H1 (cell line): ENCODE measurements around the gene ERV3-1.
"Not testable (repeated sequence)": the region's sequence is repeated elsewhere in the genome, so short reads cannot be mapped to it uniquely, and the experiment has no call there.

Source experiments
- ASH2L ChIP-seq: fragments of 200-600, 300-600 bp; sonication (generic); IDR thresholded peaks from one replicate; pipeline ENCODE4 v1.7.1; 2017; ENCODE audit warnings: low read length
- ATF3 ChIP-seq: IDR thresholded peaks from 2 replicates; pipeline ENCODE4 v1.6.1; 2011; ENCODE audit warnings: low read depth, mild to moderate bottlenecking, low read length; ENCODE audit not compliant: insufficient read depth
- BRCA1 ChIP-seq: IDR thresholded peaks from 2 replicates; pipeline ENCODE4 v1.6.1; 2012; ENCODE audit warnings: low read depth, low read length, improper control_type of control experiment
- CTCF ChIP-seq, 3 experiments: IDR thresholded peaks; 1 replicate in 2 of 3; 2 replicates in 1 of 3; pipeline versions ENCODE4 v1.5.1 to v1.6.1; 2011; ENCODE audit warnings: low read length in 3 of 3, mild to moderate bottlenecking in 3 of 3, inconsistent platforms in 2 of 3, low read depth in 1 of 3, moderate library complexity in 1 of 3; ENCODE audit not compliant: insufficient read depth in 1 of 3; ENCODE audit errors: control extremely low read depth in 1 of 3
- EP300 ChIP-seq, 2 experiments: IDR thresholded peaks; 1 replicate in 1 of 2; 2 replicates in 1 of 2; pipeline ENCODE4 v1.6.1; 2011 to 2012; ENCODE audit warnings: low read depth in 2 of 2, low read length in 2 of 2, mild to moderate bottlenecking in 2 of 2, borderline replicate concordance in 1 of 2, inconsistent platforms in 1 of 2, moderate library complexity in 1 of 2
- KDM5A ChIP-seq: fragments of 200-600 bp; IDR thresholded peaks from 2 replicates; pipeline ENCODE4 v1.7.1; 2012; ENCODE audit warnings: mild to moderate bottlenecking, low read length, inconsistent platforms, mixed read lengths
- MAX ChIP-seq: IDR thresholded peaks from 2 replicates; pipeline ENCODE4 v1.6.1; 2012; ENCODE audit warnings: inconsistent platforms
- POLR2AphosphoS5 ChIP-seq: IDR thresholded peaks from 2 replicates; pipeline ENCODE4 v1.6.1; 2011; ENCODE audit warnings: low read depth, low read length
- RAD21 ChIP-seq, 2 experiments: IDR thresholded peaks in 1 of 2; conservative IDR thresholded peaks in 1 of 2; 2 replicates each; pipeline ENCODE4 v1.6.1; 2011; ENCODE audit warnings: low read depth in 2 of 2, low read length in 2 of 2, improper control_type of control experiment in 1 of 2, inconsistent platforms in 1 of 2, mild to moderate bottlenecking in 1 of 2, moderate library complexity in 1 of 2
- SIN3A ChIP-seq, 2 experiments: IDR thresholded peaks in 1 of 2; conservative IDR thresholded peaks in 1 of 2; 2 replicates each; pipeline ENCODE4 v1.6.1; 2011 to 2012; ENCODE audit warnings: low read length in 2 of 2, improper control_type of control experiment in 1 of 2, low read depth in 1 of 2, mild to moderate bottlenecking in 1 of 2
- SIRT6 ChIP-seq: IDR thresholded peaks from one replicate; pipeline ENCODE4 v1.7.1; 2012; ENCODE audit warnings: low read length, inconsistent platforms
- SP1 ChIP-seq: IDR thresholded peaks from 2 replicates; pipeline ENCODE4 v1.6.1; 2011; ENCODE audit warnings: low read depth, low read length
- SUZ12 ChIP-seq: fragments of 200-600 bp; sonication (generic); IDR thresholded peaks from 2 replicates; pipeline ENCODE4 v1.6.1; 2012; ENCODE audit warnings: mild to moderate bottlenecking, inconsistent platforms, low read length, moderate library complexity, mixed read lengths
- YY1 ChIP-seq: IDR thresholded peaks from 2 replicates; pipeline ENCODE4 v1.6.1; 2011; ENCODE audit warnings: low read depth, mild to moderate bottlenecking, low read length

GRCh38 chr7:65009394-65009793 lies 2.9 kb upstream of the ERV3-1 start:
- not testable (repeated sequence) for TF ChIP-seq SUZ12; SP1; CTCF (IDR thresholded peaks at IDR 0.05; ENCODE audit: control extremely low read depth in 1 of 3, insufficient read depth in 1 of 3, low read depth in 1 of 3, low read length in 3 of 3); KDM5A; MAX; ATF3; SIN3A (conservative IDR thresholded peaks at IDR 0.05 in 1 of 2, IDR thresholded peaks at IDR 0.05 in 1 of 2; ENCODE audit: low read depth in 1 of 2, low read length in 2 of 2); RAD21 (IDR thresholded peaks at IDR 0.05 in 1 of 2, conservative IDR thresholded peaks at IDR 0.05 in 1 of 2; ENCODE audit: low read depth in 2 of 2, low read length in 2 of 2); EP300 (IDR thresholded peaks at IDR 0.05; ENCODE audit: borderline replicate concordance in 1 of 2, low read depth in 2 of 2, low read length in 2 of 2); ASH2L; POLR2AphosphoS5; YY1; BRCA1; SIRT6
